SH-SY5Y (cell line): ENCODE data around the gene PCGF3.

ENCODE experiments used
- GATA2 ChIP-seq: IDR thresholded peaks from 2 replicates; pipeline ENCODE4 v1.6.1; 2011; ENCODE audit warnings: mild to moderate bottlenecking, low read depth, low read length
- GATA3 ChIP-seq: IDR thresholded peaks from 2 replicates; pipeline ENCODE4 v1.6.1; 2011; ENCODE audit warnings: low read depth, mild to moderate bottlenecking, low read length, moderate library complexity

The PCGF3 gene

DNA sequence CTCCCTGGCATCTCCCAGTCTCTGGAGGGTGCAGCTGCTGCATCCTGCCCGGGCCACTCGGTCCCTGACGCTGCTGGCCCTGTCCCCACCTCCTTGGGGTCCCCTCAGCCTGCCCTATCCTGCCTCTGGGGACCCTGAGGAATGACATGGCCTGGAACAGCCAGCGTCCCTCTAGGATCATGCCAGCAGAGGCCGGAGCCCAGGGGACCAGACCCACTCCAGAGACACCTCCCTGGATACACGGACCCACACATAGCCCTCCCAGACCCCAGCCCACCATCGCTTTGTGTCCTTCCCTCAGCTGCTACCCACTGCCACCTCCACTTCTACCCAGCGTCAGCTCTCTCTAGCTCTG lies 84.8 kb downstream of the PCGF3 start:
- no peak for TF ChIP-seq GATA2

- TF ChIP-seq GATA3 = no peak
- TF ChIP-seq GATA2 = no peak
These were observed 85.7 kb downstream of the PCGF3 start for GRCh38 chr4:791252-791897.

DNA sequence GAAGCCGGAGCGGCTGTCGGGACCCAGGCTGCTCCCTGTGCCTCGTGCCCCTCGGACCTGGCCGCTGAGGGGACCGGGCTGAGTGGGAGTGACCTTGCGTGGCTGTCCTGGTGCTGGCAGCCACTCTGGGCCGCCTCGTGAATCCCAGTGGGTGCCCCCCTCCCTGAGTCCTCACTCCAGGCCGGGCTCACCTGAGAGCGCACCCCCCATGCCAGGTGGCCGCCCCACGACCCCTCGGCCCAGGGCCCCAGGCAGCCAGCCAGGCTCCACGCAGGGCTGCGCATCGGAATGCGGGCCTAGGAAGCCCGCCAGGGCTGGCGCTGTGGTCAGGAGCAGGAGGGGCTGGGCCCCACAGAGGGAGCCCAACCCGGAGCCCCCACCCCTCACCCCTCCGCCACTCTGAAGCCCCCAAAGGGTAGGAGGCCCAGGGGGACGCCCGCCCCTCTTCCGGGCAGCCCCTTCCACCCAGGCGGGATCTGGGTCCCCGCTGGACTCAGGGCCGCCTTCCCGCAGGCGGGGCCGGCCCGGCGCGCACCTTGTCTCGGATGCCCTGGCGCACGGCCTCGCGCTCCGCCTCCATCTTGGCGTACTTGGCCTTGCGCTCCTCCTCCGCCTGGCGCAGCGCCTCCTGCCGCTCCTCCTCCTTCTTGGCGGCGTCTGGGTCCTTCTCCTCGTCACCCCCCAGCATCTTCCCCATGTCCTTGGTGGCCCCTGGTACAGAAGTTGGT lies 86.4 kb downstream of the PCGF3 start:
- TF ChIP-seq GATA2 = no peak
- TF ChIP-seq GATA3 = no peak

DNA sequence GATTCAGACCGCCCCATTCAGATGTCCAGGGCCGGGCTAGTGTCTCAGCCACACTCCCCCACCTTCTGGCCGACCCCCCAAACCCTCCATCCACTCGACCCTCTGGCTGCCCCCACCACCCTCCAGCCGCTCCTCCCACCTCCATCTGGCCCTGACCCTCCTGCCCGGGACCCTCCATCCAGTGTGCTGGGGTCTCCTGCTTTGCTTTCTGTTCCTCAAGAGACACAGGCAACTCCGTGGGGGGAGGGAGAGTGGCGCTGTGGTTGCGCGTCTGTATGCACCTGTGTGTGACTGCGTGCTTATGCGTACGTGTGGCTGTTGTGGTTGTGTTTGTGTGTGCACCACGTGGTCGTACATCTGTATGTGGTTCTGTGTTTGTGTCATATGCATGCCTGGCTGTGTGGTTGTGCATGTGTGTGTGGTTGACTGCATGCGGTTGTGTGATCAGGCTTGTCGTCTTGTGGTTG lies 87.0 kb downstream of the PCGF3 start:
- no peak for TF ChIP-seq GATA3
- TF ChIP-seq GATA2 = no peak

- no peak for TF ChIP-seq GATA3
- TF ChIP-seq GATA2 = no peak
These were observed 87.6 kb downstream of the PCGF3 start for GRCh38 chr4:793093-793861.

DNA sequence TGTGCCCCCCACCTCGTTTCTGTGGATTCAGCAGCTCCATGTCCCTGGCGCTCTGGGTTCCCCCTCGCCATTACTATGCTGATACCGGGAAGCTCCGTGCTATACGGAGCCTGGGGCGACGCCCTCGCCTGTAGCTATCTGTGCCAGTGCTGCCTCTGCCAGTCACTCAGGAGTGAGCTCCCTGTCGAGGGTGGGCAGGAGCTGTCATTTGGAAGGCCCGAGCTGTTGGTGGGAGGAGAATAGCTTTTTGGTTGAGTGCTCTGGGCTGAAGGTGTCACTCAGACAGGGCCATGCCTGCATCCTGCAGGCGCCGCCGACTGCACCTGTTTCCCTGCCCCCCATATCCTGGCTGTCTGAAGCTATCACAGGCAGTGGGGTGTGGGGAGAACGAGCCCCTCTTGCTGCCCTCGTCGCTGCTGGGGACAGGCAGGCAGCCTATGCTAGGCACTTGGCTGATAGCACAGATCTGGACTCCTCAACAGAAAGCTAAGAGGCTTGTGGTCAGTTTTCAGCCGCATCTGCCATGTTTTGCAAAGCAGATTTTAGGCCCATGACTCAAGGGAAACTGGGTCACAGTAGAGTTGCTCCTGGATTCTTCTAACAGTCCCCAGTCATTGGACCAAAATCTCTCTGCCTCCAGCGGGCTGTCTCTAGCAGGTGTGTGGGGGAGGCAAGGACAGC lies 88.4 kb downstream of the PCGF3 start:
- TF ChIP-seq GATA3 (no peak), GATA2 (no peak)

GRCh38 chr4:794900-795725 lies 89.5 kb downstream of the PCGF3 start:
- TF ChIP-seq GATA2 = no peak
- TF ChIP-seq GATA3 = no peak

DNA sequence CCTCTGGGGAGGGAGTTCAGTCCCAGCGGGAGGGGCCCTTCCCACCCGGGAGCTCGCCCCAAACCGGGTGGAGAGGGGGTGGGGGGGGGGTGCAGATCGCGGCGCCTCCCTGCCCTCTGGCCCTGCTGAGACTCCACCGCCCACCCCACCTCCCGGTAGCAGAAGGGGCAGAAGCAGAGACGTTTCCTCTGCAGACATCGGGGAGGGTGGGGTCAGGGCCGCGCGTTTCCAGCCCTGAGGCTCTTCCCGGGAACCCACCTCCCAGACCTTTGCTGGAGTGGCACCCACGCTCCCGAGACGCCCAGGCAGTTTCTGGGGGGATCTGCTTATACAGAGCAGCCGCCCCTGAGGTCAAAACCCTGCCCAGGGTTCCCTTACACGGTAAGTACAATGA lies 90.1 kb downstream of the PCGF3 start:
- TF ChIP-seq GATA3 (no peak), GATA2 (no peak)

DNA sequence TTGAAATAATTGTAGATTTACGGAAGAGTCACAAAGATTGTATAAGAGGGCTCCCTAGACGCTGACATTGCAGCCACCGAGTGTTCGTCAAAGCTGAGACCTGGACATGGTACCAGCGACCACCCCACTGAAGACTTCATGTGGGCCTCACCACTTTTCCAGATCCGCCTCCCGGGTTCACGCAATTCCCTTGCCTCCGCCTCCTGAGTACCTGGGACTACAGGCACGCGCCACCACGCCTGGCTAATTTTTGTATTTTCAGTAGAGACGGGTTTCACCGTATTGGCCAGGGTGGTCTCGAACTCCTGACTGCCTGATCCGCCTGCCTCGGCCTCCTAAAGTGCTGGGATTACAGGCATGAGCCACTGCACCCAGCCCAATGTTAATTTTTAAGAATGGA lies 90.6 kb downstream of the PCGF3 start:
- TF ChIP-seq GATA2 (no peak), GATA3 (no peak)

GRCh38 chr4:797066-797465 lies 91.4 kb downstream of the PCGF3 start:
- no peak for TF ChIP-seq GATA3
- TF ChIP-seq GATA2 = no peak

GRCh38 chr4:801436-802124 lies 95.9 kb downstream of the PCGF3 start:
- TF ChIP-seq GATA3 = no peak
- no peak for TF ChIP-seq GATA2

DNA sequence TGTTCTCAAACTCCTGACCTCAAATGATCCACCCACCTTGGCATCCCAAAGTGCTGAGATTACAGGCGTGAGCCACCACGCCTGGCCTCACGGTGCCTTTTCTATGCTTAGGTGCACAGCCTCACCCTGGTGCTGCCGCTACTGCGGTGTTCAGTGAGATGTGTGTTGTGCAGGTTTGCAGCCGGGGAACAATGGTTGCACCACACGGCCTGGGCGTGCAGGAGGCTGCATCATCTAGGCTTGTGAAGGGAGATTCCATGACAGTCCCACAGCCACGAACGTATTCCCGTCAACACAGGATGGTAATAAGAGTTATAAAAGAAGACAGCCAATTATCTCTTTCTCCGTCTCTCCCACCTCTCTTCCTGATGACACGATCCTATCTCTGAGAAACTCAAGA lies 98.3 kb downstream of the PCGF3 start:
- no peak for TF ChIP-seq GATA2

DNA sequence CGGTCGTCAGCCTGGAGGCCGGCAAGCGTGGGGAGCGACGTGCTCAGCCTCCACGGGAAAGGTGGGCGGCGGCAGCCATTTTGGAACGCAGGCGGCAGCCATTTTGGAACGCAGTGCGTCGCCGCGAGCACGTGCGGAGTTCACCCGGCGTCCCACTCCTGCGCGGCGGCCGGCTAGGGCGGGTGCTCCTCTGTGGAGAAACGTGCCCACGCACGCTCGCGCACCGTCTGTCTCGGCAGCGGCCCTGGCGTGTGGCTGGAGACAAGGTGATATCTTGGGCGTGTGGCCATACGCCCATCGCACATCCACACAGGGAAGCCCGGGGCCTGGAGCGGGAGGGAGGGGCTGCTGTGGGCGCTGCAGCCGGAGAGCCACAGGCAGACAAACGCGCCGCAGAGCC lies 99.2 kb downstream of the PCGF3 start:
- TF ChIP-seq GATA2 = no peak
- no peak for TF ChIP-seq GATA3
